WTC11 (cell line): ENCODE results near the gene RNASE7. TPM values are rescaled to one million over a fixed set of nuclear protein-coding genes. Genes with fewer than 3 reads are reported as not detected.

ENCODE experiments used
- ATAC-seq: fragments of 200-7000 bp; cut with Tn5 transposase; 2 replicates; pipeline ENCODE4 v1.10.0; 2021; ENCODE audit warnings: mild to moderate bottlenecking, moderate library complexity
- CTCF ChIA-PET: fragments of 300-600 bp; sonication (Branson Sonifier 250); formaldehyde crosslinking; loops from one replicate; lab custom pipeline; 2021; ENCODE audit warnings: antibody characterized with exemption; lab: Charles Lee
- POLR2A ChIA-PET: fragments of 350-600 bp; sonication (Branson Sonifier 250); formaldehyde crosslinking; loops from one replicate; lab custom pipeline; 2021; ENCODE audit warnings: antibody characterized with exemption; lab: Charles Lee
- DNase-seq: peaks from one replicate; pipeline ENCODE4 v3.0.0; 2021; ENCODE audit warnings: low spot score
- H3K27ac Mint-ChIP-seq: 2 replicates; pipeline ENCODE4 v1.8.0; 2021; ENCODE audit warnings: mixed read lengths
- H3K27me3 Mint-ChIP-seq: 2 replicates; pipeline ENCODE4 v1.8.0; 2021; ENCODE audit warnings: low read depth, mild to moderate bottlenecking, moderate library complexity, mixed read lengths
- H3K36me3 Mint-ChIP-seq: 2 replicates; pipeline ENCODE4 v1.8.0; 2021; ENCODE audit warnings: mixed read lengths
- H3K4me1 Mint-ChIP-seq: 2 replicates; pipeline ENCODE4 v1.8.0; 2022; ENCODE audit warnings: mixed read lengths
- H3K4me3 Mint-ChIP-seq: 2 replicates; pipeline ENCODE4 v1.8.0; 2021; ENCODE audit warnings: mild to moderate bottlenecking, moderate library complexity, mixed read lengths
- H3K9me3 Mint-ChIP-seq: 2 replicates; pipeline ENCODE4 v1.8.0; 2021; ENCODE audit warnings: mixed read lengths
- ARID4B ChIP-seq: sonication (generic); formaldehyde crosslinking; IDR thresholded peaks from 2 replicates; pipeline ENCODE4 v1.8.0; 2023; ENCODE audit warnings: missing genetic modification reagents, mild to moderate bottlenecking, borderline replicate concordance
- CREB1 ChIP-seq: sonication (generic); formaldehyde crosslinking; IDR thresholded peaks from 2 replicates; pipeline ENCODE4 v1.8.0; 2023; ENCODE audit warnings: mild to moderate bottlenecking, missing genetic modification reagents
- CREM ChIP-seq: sonication (generic); formaldehyde crosslinking; IDR thresholded peaks from 2 replicates; pipeline ENCODE4 v1.8.1; 2022; ENCODE audit warnings: mild to moderate bottlenecking, missing genetic modification reagents, moderate library complexity
- CTCF ChIP-seq: fragments of 200-600 bp; IDR thresholded peaks from 2 replicates; pipeline ENCODE4 v1.8.0; 2022; ENCODE audit warnings: antibody characterized with exemption
- E2F1 ChIP-seq: sonication (generic); formaldehyde crosslinking; IDR thresholded peaks from 2 replicates; pipeline ENCODE4 v1.8.0; 2022; ENCODE audit warnings: mild to moderate bottlenecking, missing genetic modification reagents
- GABPB1 ChIP-seq: sonication (generic); formaldehyde crosslinking; IDR thresholded peaks from 2 replicates; pipeline ENCODE4 v1.8.1; 2023; ENCODE audit warnings: mild to moderate bottlenecking, missing genetic modification reagents
- NFYB ChIP-seq: sonication (generic); formaldehyde crosslinking; conservative IDR thresholded peaks from 2 replicates; pipeline ENCODE4 v1.8.0; 2022; ENCODE audit warnings: low read depth, missing genetic modification reagents
- SMAD3 ChIP-seq: sonication (generic); formaldehyde crosslinking; IDR thresholded peaks from 2 replicates; pipeline ENCODE4 v1.8.0; 2022; ENCODE audit warnings: missing genetic modification reagents, mild to moderate bottlenecking, borderline replicate concordance
- SP1 ChIP-seq: sonication (generic); formaldehyde crosslinking; conservative IDR thresholded peaks from 2 replicates; pipeline ENCODE4 v1.8.1; 2022; ENCODE audit warnings: missing genetic modification reagents
- ZMAT4 ChIP-seq: fragments of 250-450 bp; sonication (Bioruptor Pico); IDR thresholded peaks from 2 replicates; pipeline ENCODE4 v1.9.0; 2021; ENCODE audit warnings: mild to moderate bottlenecking
- ZNF121 ChIP-seq: sonication (generic); formaldehyde crosslinking; IDR thresholded peaks from 2 replicates; pipeline ENCODE4 v1.8.0; 2023; ENCODE audit warnings: missing genetic modification reagents
- ZNF281 ChIP-seq: sonication (generic); formaldehyde crosslinking; IDR thresholded peaks from 2 replicates; pipeline ENCODE4 v1.8.0; 2023; ENCODE audit warnings: mild to moderate bottlenecking, missing genetic modification reagents
- ZNF416 ChIP-seq: fragments of 250-450 bp; sonication (Bioruptor Pico); IDR thresholded peaks from 2 replicates; pipeline ENCODE4 v1.9.0; 2021; ENCODE audit warnings: mild to moderate bottlenecking, inconsistent platforms
- total RNA-seq: library from RNA; stranded (reverse); gene quantifications from 3 replicates; pipeline ENCODE4 v1.2.3, GENCODE V29; 2021

The RNASE7 gene
- total RNA-seq, 1 experiment from 2014 or later = not detected

GRCh38 chr14:21038441-21039422 is 3.4 kb upstream of the RNASE7 start:
- H3K9me3 Mint-ChIP-seq = no peaks in the 10 kb centered on the region
- H3K27me3 Mint-ChIP-seq = peaks cover 3% of the 10 kb centered on the region; the same call in 1 of the 2 replicates
- H3K4me1 Mint-ChIP-seq = peaks cover 26% of the 10 kb centered on the region
- TF ChIP-seq NFYB (no peak), ZNF416 (CRISPR knock-in tag) (no peak), ARID4B (CRISPR knock-in tag) (no peak), E2F1 (no peak), CREB1 (CRISPR knock-in tag) (no peak)
- H3K27ac Mint-ChIP-seq = peak overlapping the region; percentile 49
- no peaks in the 10 kb centered on the region for H3K36me3 Mint-ChIP-seq
- ATAC-seq = peak; percentile 97
- DNase-seq = peak; percentile 68
- ChIA-PET CTCF (interaction anchor here (1.1 to 7.0 kb wide), 30 partner anchors 7 to 379 kb away, joined by 3 to 670 read pairs (median 15); partner anchors contain the start of genes ARHGEF40, NDRG2, RNASE4 and RNASE8), POLR2A (interaction anchor here (1.0 to 2.8 kb wide), 3 partner anchors 12 to 64 kb away, joined by 3 to 26 read pairs (median 3); no protein-coding TSS in a partner anchor)
- H3K4me3 Mint-ChIP-seq = peak overlapping the region; percentile 25; the same call in 1 of the 2 replicates

- Mint-ChIP-seq H3K9me3 (no peaks in the 10 kb centered on the region), H3K27me3 (peaks cover 3% of the 10 kb centered on the region; the same call in 1 of the 2 replicates), H3K36me3 (no peaks in the 10 kb centered on the region), H3K4me3 (peak overlapping the region; percentile 25), H3K27ac (peak overlapping the region; percentile 72; the same call in 1 of the 2 replicates), H3K4me1 (peaks cover 26% of the 10 kb centered on the region)
- no peak for TF ChIP-seq SP1 (CRISPR knock-in tag)
- 0 out of 2 replicates have a peak, but pooled peaks have one; percentile 25 for TF ChIP-seq CTCF
- no peak for TF ChIP-seq CREM (CRISPR knock-in tag)
- POLR2A ChIA-PET = interaction anchor here (1.0 to 2.8 kb wide), 8 partner anchors 13 to 63 kb away, joined by 3 to 26 read pairs (median 4); partner anchors contain the start of gene ARHGEF40
- DNase-seq = peak; percentile 33
- peak; percentile 74 for ATAC-seq
- CTCF ChIA-PET = interaction anchor here (0.6 to 7.0 kb wide), 52 partner anchors 8 to 483 kb away, joined by 3 to 670 read pairs (median 6); partner anchors contain the start of genes ARHGEF40, NDRG2, RNASE4 and RNASE8
These were observed 2.4 kb upstream of the RNASE7 start for GRCh38 chr14:21039585-21040369.

GRCh38 chr14:21040370-21040925 is 1.7 kb upstream of the RNASE7 start:
- ATAC-seq (no peak), DNase-seq (no peak)
- ChIA-PET CTCF (interaction anchor here (0.6 to 7.0 kb wide), 49 partner anchors 7 to 634 kb away, joined by 3 to 670 read pairs (median 7); partner anchors contain the start of genes ARHGEF40, NDRG2, RNASE4 and RNASE8), POLR2A (interaction anchor here (1.0 to 2.8 kb wide), 6 partner anchors 14 to 47 kb away, joined by 3 to 26 read pairs (median 4); partner anchors contain the start of gene ARHGEF40)
- Mint-ChIP-seq H3K27ac (no peak overlapping the region), H3K4me1 (peaks cover 26% of the 10 kb centered on the region), H3K9me3 (no peaks in the 10 kb centered on the region), H3K27me3 (peaks cover 3% of the 10 kb centered on the region; the same call in 1 of the 2 replicates), H3K4me3 (no peak overlapping the region), H3K36me3 (no peaks in the 10 kb centered on the region)
- TF ChIP-seq GABPB1 (CRISPR knock-in tag) = no peak
- no peak for TF ChIP-seq ZNF121
- TF ChIP-seq ZMAT4 = no peak
- peak; percentile 9; the same call in 1 of the 2 replicates for TF ChIP-seq CTCF
- no peak for TF ChIP-seq ZNF281 (CRISPR knock-in tag)
- TF ChIP-seq SMAD3 (CRISPR knock-in tag) = no peak
